ENCODE data around the gene ALKBH6. TPM values are rescaled to one million over a fixed set of nuclear protein-coding genes. Genes with fewer than 3 reads are reported as not detected.
A peak's percentile ranks its signal among the peaks of the same experiment; 100 is the strongest.

ALKBH6 gene
- total and polyA plus RNA-seq, 2 experiments from 2014 or later: 25.6 to 32.1 TPM

- Histone ChIP-seq H3K27ac (no peak overlapping the region), H3F3A (ENCODE audit: insufficient read depth) (no peaks in the 10 kb centered on the region), H2AFZ (no peak overlapping the region), H3K4me1 (ENCODE audit: insufficient read depth) (0 out of 2 replicates have a peak, but pooled peaks cover 2% of the 10 kb centered on the region), H4K20me1 (ENCODE audit: insufficient read depth) (no peaks in the 10 kb centered on the region), H3K27me3 (replicated peaks; ENCODE audit: insufficient read depth) (peaks cover 13% of the 10 kb centered on the region), H3K79me2 (ENCODE audit: insufficient read depth) (peaks cover 9% of the 10 kb centered on the region), H3K9me2 (ENCODE audit: insufficient read depth) (no peaks in the 10 kb centered on the region), H3K36me3 (ENCODE audit: low read depth) (no peaks in the 10 kb centered on the region), H3K9me3 (ENCODE audit: low read depth) (no peaks in the 10 kb centered on the region), H3K4me3 (no peak overlapping the region), H3K4me2 (ENCODE audit: unreplicated experiment) (no peak overlapping the region), H3K9ac (no peak overlapping the region)
- in situ Hi-C loops (cut with MboI): no loop called here
- no peak for TF ChIP-seq EZH2phosphoT487 (IDR thresholded peaks at IDR 0.05; ENCODE audit: insufficient read depth, low read depth)
- DNase-seq: no peak
- 71 to 74% methylated on average over 9 to 10 of the region's 10 CpGs for WGBS, 2 experiments (ENCODE audit: low coverage in 1 of 2, low lambda C conversion rate in 2 of 2, missing lambda C conversion rate in 2 of 2)
These were observed 23.0 kb downstream of the ALKBH6 start for GRCh38 chr19:35990771-35991730.

- Histone ChIP-seq H3K9ac (no peak overlapping the region), H3K4me3 (no peak overlapping the region), H3K27me3 (replicated peaks; ENCODE audit: insufficient read depth) (peaks cover 16% of the 10 kb centered on the region), H3K9me3 (ENCODE audit: low read depth) (no peaks in the 10 kb centered on the region), H4K20me1 (ENCODE audit: insufficient read depth) (no peaks in the 10 kb centered on the region), H3K36me3 (ENCODE audit: low read depth) (no peaks in the 10 kb centered on the region), H3F3A (ENCODE audit: insufficient read depth) (no peaks in the 10 kb centered on the region), H3K27ac (no peak overlapping the region), H3K4me2 (ENCODE audit: unreplicated experiment) (no peak overlapping the region), H3K4me1 (ENCODE audit: insufficient read depth) (no peaks in the 10 kb centered on the region), H3K9me2 (ENCODE audit: insufficient read depth) (no peaks in the 10 kb centered on the region), H3K79me2 (ENCODE audit: insufficient read depth) (0 out of 2 replicates have a peak, but pooled peaks cover under 1% of the 10 kb centered on the region), H2AFZ (no peak overlapping the region)
- WGBS, 2 experiments (ENCODE audit: low coverage in 1 of 2, low lambda C conversion rate in 2 of 2, missing lambda C conversion rate in 2 of 2): 73 to 84% methylated on average over 4 of the region's 4 CpGs
- in situ Hi-C loops (cut with MboI): no loop called here
- no peak for DNase-seq
- no peak for TF ChIP-seq EZH2phosphoT487 (IDR thresholded peaks at IDR 0.05; ENCODE audit: insufficient read depth, low read depth)
- no peak for TF ChIP-seq EZH2 (IDR thresholded peaks at IDR 0.05; ENCODE audit: insufficient read depth, poor library complexity, severe bottlenecking)
These were observed 23.9 kb downstream of the ALKBH6 start for GRCh38 chr19:35990156-35990555.

GRCh38 chr19:35988824-35989223 is 25.2 kb downstream of the ALKBH6 start:
- no peaks in the 10 kb centered on the region for H3F3A ChIP-seq (ENCODE audit: insufficient read depth)
- H3K9me2 ChIP-seq (ENCODE audit: insufficient read depth): no peaks in the 10 kb centered on the region
- no peak overlapping the region for H2AFZ ChIP-seq
- DNase-seq: no peak
- 69 to 71% methylated on average over 3 of the region's 3 CpGs for WGBS, 2 experiments (ENCODE audit: low coverage in 1 of 2, low lambda C conversion rate in 2 of 2, missing lambda C conversion rate in 2 of 2)
- no peaks in the 10 kb centered on the region for H3K36me3 ChIP-seq (ENCODE audit: low read depth)
- no peak overlapping the region for H3K9ac ChIP-seq
- no peak overlapping the region for H3K4me2 ChIP-seq (ENCODE audit: unreplicated experiment)
- H3K9me3 ChIP-seq (ENCODE audit: low read depth): no peaks in the 10 kb centered on the region
- no peaks in the 10 kb centered on the region for H3K79me2 ChIP-seq (ENCODE audit: insufficient read depth)
- TF ChIP-seq EZH2phosphoT487 (IDR thresholded peaks at IDR 0.05; ENCODE audit: insufficient read depth, low read depth) (no peak), EZH2 (IDR thresholded peaks at IDR 0.05; ENCODE audit: insufficient read depth, poor library complexity, severe bottlenecking) (no peak)
- H3K27me3 ChIP-seq (replicated peaks; ENCODE audit: insufficient read depth): peaks cover 16% of the 10 kb centered on the region
- H3K4me3 ChIP-seq: no peak overlapping the region
- H3K4me1 ChIP-seq (ENCODE audit: insufficient read depth): no peaks in the 10 kb centered on the region
- H3K27ac ChIP-seq: no peak overlapping the region
- no peaks in the 10 kb centered on the region for H4K20me1 ChIP-seq (ENCODE audit: insufficient read depth)
- in situ Hi-C loops (cut with MboI): no loop called here

- H4K20me1 ChIP-seq (ENCODE audit: insufficient read depth): no peaks in the 10 kb centered on the region
- peak overlapping the region; percentile 57 for H3K4me2 ChIP-seq (ENCODE audit: unreplicated experiment)
- H3F3A ChIP-seq (ENCODE audit: insufficient read depth): no peaks in the 10 kb centered on the region
- H3K9me2 ChIP-seq (ENCODE audit: insufficient read depth): no peaks in the 10 kb centered on the region
- DNase-seq: no peak
- no peak overlapping the region for H3K27ac ChIP-seq
- H3K9me3 ChIP-seq (ENCODE audit: low read depth): no peaks in the 10 kb centered on the region
- 0 out of 2 replicates have a peak overlapping the region, but pooled peaks have one; percentile 66 for H2AFZ ChIP-seq
- 37 to 40% methylated on average over 8 of the region's 8 CpGs for whole genome bisulfite sequencing, 2 experiments (ENCODE audit: low coverage in 1 of 2, low lambda C conversion rate in 2 of 2, missing lambda C conversion rate in 2 of 2)
- H3K36me3 ChIP-seq (ENCODE audit: low read depth): no peaks in the 10 kb centered on the region
- H3K4me3 ChIP-seq: peak overlapping the region; percentile 64
- no peaks in the 10 kb centered on the region for H3K4me1 ChIP-seq (ENCODE audit: insufficient read depth)
- TF ChIP-seq EZH2 (IDR thresholded peaks at IDR 0.05; ENCODE audit: insufficient read depth, poor library complexity, severe bottlenecking) (no peak), EZH2phosphoT487 (IDR thresholded peaks at IDR 0.05; ENCODE audit: insufficient read depth, low read depth) (no peak)
- peaks cover 16% of the 10 kb centered on the region for H3K27me3 ChIP-seq (replicated peaks; ENCODE audit: insufficient read depth)
- no peak overlapping the region for H3K9ac ChIP-seq
- in situ Hi-C loops (cut with MboI): no loop called here
- no peaks in the 10 kb centered on the region for H3K79me2 ChIP-seq (ENCODE audit: insufficient read depth)
These were observed 26.5 kb downstream of the ALKBH6 start for GRCh38 chr19:35987571-35987896.
